Left lobe of liver (tissue), 2 donors: Measurements from ENCODE around the gene PDE8A. TPM values are rescaled to one million over a fixed set of nuclear protein-coding genes. Genes with fewer than 3 reads are reported as not detected.

Experiments used
- ATAC-seq: fragments of 200-7000 bp; cut with Tn5 transposase; one replicate; pipeline ENCODE4 v1.9.1; 2020; ENCODE audit warnings: mild to moderate bottlenecking, moderate library complexity
- DNase-seq: peaks from one replicate; pipeline ENCODE4 v3.0.0-alpha.2; 2020; ENCODE audit warnings: low spot score
- total RNA-seq: library from RNA; stranded (reverse); gene quantifications from one replicate; pipeline ENCODE4 v1.2.1, GENCODE V29; 2021
- donor health status: DM: no; HTN: no; CAD: no; lungs with moderate emphysema.
- donor health status: DM: no; HTN: yes; CAD: no.

The PDE8A gene
- total RNA-seq, 1 donor from 2014 or later, result 33.1 TPM

GRCh38 chr15:85071061-85071460 lies 89.4 kb downstream of the PDE8A start:
- DNase-seq (no peak), ATAC-seq (no peak)

- no peak for ATAC-seq
- DNase-seq, result no peak
Observed at GRCh38 chr15:85071504-85071903, 89.8 kb downstream of the PDE8A start.

GRCh38 chr15:85072917-85073316 lies 91.3 kb downstream of the PDE8A start:
- no peak for DNase-seq
- ATAC-seq, result no peak

GRCh38 chr15:85073556-85074194 lies 92.0 kb downstream of the PDE8A start:
- no peak for DNase-seq
- peak; percentile 14 for ATAC-seq

- ATAC-seq, result no peak
- no peak for DNase-seq
Observed at GRCh38 chr15:85086855-85087254, 105.2 kb downstream of the PDE8A start.

GRCh38 chr15:85088300-85088699 lies 106.6 kb downstream of the PDE8A start:
- ATAC-seq (no peak), DNase-seq (no peak)

GRCh38 chr15:85089929-85090597 lies 108.4 kb downstream of the PDE8A start:
- DNase-seq, result no peak
- ATAC-seq, result no peak

GRCh38 chr15:85091990-85092389 lies 110.3 kb downstream of the PDE8A start:
- DNase-seq (no peak), ATAC-seq (no peak)

GRCh38 chr15:85094685-85095084 lies 113.0 kb downstream of the PDE8A start:
- DNase-seq, result no peak
- ATAC-seq, result peak; percentile 32

- DNase-seq, result no peak
Observed at GRCh38 chr15:85095566-85095965, 113.9 kb downstream of the PDE8A start.

GRCh38 chr15:85097250-85097649 lies 115.6 kb downstream of the PDE8A start:
- DNase-seq, result no peak
- no peak for ATAC-seq

More at GRCh38 chr15:85095566-85095965, 113.9 kb downstream of the PDE8A start:
- ATAC-seq, result peak; percentile 81

- DNase-seq (no peak), ATAC-seq (no peak)
Observed at GRCh38 chr15:85097725-85098124, 116.1 kb downstream of the PDE8A start.

GRCh38 chr15:85099195-85099803 lies 117.6 kb downstream of the PDE8A start:
- no peak for DNase-seq
- ATAC-seq, result no peak

- no peak for ATAC-seq
- no peak for DNase-seq
Observed at GRCh38 chr15:85100186-85100937, 118.7 kb downstream of the PDE8A start.

GRCh38 chr15:85104584-85104983 lies 122.9 kb downstream of the PDE8A start:
- ATAC-seq (no peak), DNase-seq (no peak)

- ATAC-seq (no peak), DNase-seq (no peak)
Observed at GRCh38 chr15:85108136-85108535, 126.5 kb downstream of the PDE8A start.

GRCh38 chr15:85109333-85109732 lies 127.7 kb downstream of the PDE8A start:
- no peak for DNase-seq
- no peak for ATAC-seq

GRCh38 chr15:85112997-85113396 lies 131.3 kb downstream of the PDE8A start:
- no peak for ATAC-seq
- DNase-seq, result no peak

- no peak for DNase-seq
- ATAC-seq, result no peak
Observed at GRCh38 chr15:85114886-85115285, 133.2 kb downstream of the PDE8A start.

- DNase-seq (no peak), ATAC-seq (no peak)
Observed at GRCh38 chr15:85116066-85116465, 134.4 kb downstream of the PDE8A start.

GRCh38 chr15:85116494-85116893 lies 134.8 kb downstream of the PDE8A start:
- ATAC-seq, result no peak
- DNase-seq, result no peak
